GM23338 (cell line): ENCODE results near the gene DCLK2. TPM values are rescaled to one million over a fixed set of nuclear protein-coding genes. Genes with fewer than 3 reads are reported as not detected.

Experiments
- ATAC-seq: fragments of 200-7000 bp; cut with Tn5 transposase; 3 replicates; pipeline ENCODE4 v1.9.1; 2020
- DNase-seq: peaks from one replicate; pipeline ENCODE4 v3.0.0-alpha.2; 2015; ENCODE audit warnings: low spot score
- H2AFZ ChIP-seq: fragments of 200-600 bp; sonication (generic); 2 replicates; pipeline ENCODE4 v1.8.0; 2016; ENCODE audit warnings: antibody characterized with exemption, mild to moderate bottlenecking, moderate library complexity
- H3F3A ChIP-seq: fragments of 200-600 bp; sonication (generic); replicated peaks from 2 replicates; pipeline ENCODE4 v1.8.0; 2017; ENCODE audit warnings: antibody characterized with exemption, mixed run types, low read depth
- H3K27ac ChIP-seq: fragments of 200-600 bp; sonication (generic); 2 replicates; pipeline ENCODE4 v1.6.1; 2016; ENCODE audit warnings: low read depth
- H3K27me3 ChIP-seq: fragments of 200-600 bp; sonication (generic); 2 replicates; pipeline ENCODE4 v1.8.0; 2016; ENCODE audit warnings: mild to moderate bottlenecking, mixed run types, moderate library complexity; ENCODE audit not compliant: insufficient read depth
- H3K36me3 ChIP-seq: fragments of 200-600 bp; sonication (generic); 2 replicates; pipeline ENCODE4 v1.8.0; 2016; ENCODE audit warnings: mild to moderate bottlenecking; ENCODE audit not compliant: insufficient read depth
- H3K4me1 ChIP-seq: fragments of 200-600 bp; sonication (generic); 2 replicates; pipeline ENCODE4 v1.8.0; 2016; ENCODE audit warnings: mild to moderate bottlenecking, moderate library complexity; ENCODE audit not compliant: insufficient read depth
- H3K4me2 ChIP-seq: fragments of 200-600 bp; sonication (generic); 2 replicates; pipeline ENCODE4 v1.7.1; 2017; ENCODE audit warnings: mixed run types
- H3K4me3 ChIP-seq: fragments of 200-600 bp; sonication (generic); 2 replicates; pipeline ENCODE4 v1.6.1; 2016; ENCODE audit warnings: mixed run types
- H3K79me2 ChIP-seq: fragments of 200-600 bp; sonication (generic); replicated peaks from 2 replicates; pipeline ENCODE4 v1.8.0; 2017; ENCODE audit warnings: mild to moderate bottlenecking; ENCODE audit not compliant: insufficient read depth
- H3K9me2 ChIP-seq: fragments of 200-600 bp; sonication (generic); 2 replicates; pipeline ENCODE4 v1.8.0; 2017; ENCODE audit not compliant: insufficient read depth
- H4K20me1 ChIP-seq: fragments of 200-600 bp; sonication (generic); replicated peaks from 2 replicates; pipeline ENCODE4 v1.8.0; 2017; ENCODE audit warnings: mild to moderate bottlenecking; ENCODE audit not compliant: insufficient read depth
- H3K27ac Mint-ChIP-seq: 2 replicates; pipeline ENCODE4 v1.8.0; 2020; ENCODE audit warnings: inconsistent platforms, mild to moderate bottlenecking, moderate library complexity, mixed read lengths
- H3K27me3 Mint-ChIP-seq: 3 replicates; pipeline ENCODE4 v1.8.0; 2022; ENCODE audit warnings: low read depth, mild to moderate bottlenecking, moderate library complexity, mixed read lengths, inconsistent platforms; ENCODE audit not compliant: insufficient read depth, poor library complexity
- H3K36me3 Mint-ChIP-seq: 3 replicates; pipeline ENCODE4 v1.8.0; 2021; ENCODE audit warnings: low read depth, mild to moderate bottlenecking, inconsistent platforms, moderate library complexity, mixed read lengths
- H3K4me1 Mint-ChIP-seq: 3 replicates; pipeline ENCODE4 v1.8.0; 2020; ENCODE audit warnings: mild to moderate bottlenecking, inconsistent platforms, mixed read lengths
- H3K4me3 Mint-ChIP-seq: 3 replicates; pipeline ENCODE4 v1.8.0; 2021; ENCODE audit warnings: moderate library complexity, mild to moderate bottlenecking, inconsistent platforms, mixed read lengths
- H3K9me3 Mint-ChIP-seq: 3 replicates; pipeline ENCODE4 v1.8.0; 2020; ENCODE audit warnings: moderate library complexity, mild to moderate bottlenecking, inconsistent platforms, mixed read lengths
- CREB1 ChIP-seq: fragments of 250-450 bp; sonication (Bioruptor Pico); IDR thresholded peaks from 2 replicates; pipeline ENCODE4 v1.5.0; 2020; ENCODE audit warnings: low read depth, mild to moderate bottlenecking, moderate library complexity
- EZH2 ChIP-seq: fragments of 200-600 bp; sonication (generic); IDR thresholded peaks from one replicate; pipeline ENCODE4 v1.8.0; 2017; ENCODE audit warnings: antibody characterized with exemption, mild to moderate bottlenecking, low read depth; ENCODE audit not compliant: unreplicated experiment
- EZH2phosphoT487 ChIP-seq: fragments of 200-600 bp; sonication (generic); IDR thresholded peaks from one replicate; pipeline ENCODE4 v1.8.1; 2018; ENCODE audit warnings: antibody characterized with exemption; ENCODE audit not compliant: unreplicated experiment
- JUNB ChIP-seq: IDR thresholded peaks from one replicate; pipeline ENCODE4 v1.6.1; 2016; ENCODE audit warnings: antibody characterized with exemption; ENCODE audit not compliant: unreplicated experiment
- NANOG ChIP-seq: IDR thresholded peaks from 2 replicates; pipeline ENCODE4 v1.6.1; 2016; ENCODE audit warnings: antibody characterized with exemption, borderline replicate concordance
- POLR2AphosphoS5 ChIP-seq: IDR thresholded peaks from 2 replicates; pipeline ENCODE4 v1.6.1; 2016; ENCODE audit warnings: antibody characterized with exemption, low read depth
- STAT1 ChIP-seq: IDR thresholded peaks from one replicate; pipeline ENCODE4 v1.6.1; 2016; ENCODE audit warnings: antibody characterized with exemption; ENCODE audit not compliant: unreplicated experiment
- ZNF114 ChIP-seq: fragments of 250-450 bp; sonication (Bioruptor Pico); IDR thresholded peaks from 2 replicates; pipeline ENCODE4 v1.5.0; 2020; ENCODE audit warnings: mild to moderate bottlenecking, moderate library complexity
- ZNF331 ChIP-seq: fragments of 250-450 bp; sonication (Bioruptor Pico); IDR thresholded peaks from 2 replicates; pipeline ENCODE4 v1.5.0; 2020; ENCODE audit warnings: low read depth, mild to moderate bottlenecking, moderate library complexity
- polyA plus RNA-seq: library from polyadenylated mRNA; unstranded; fragments of >200 nt; fragmentation: Nextera tagmentation; extraction: Ambion mirVana; gene quantifications from 2 replicates; pipeline ENCODE4 v1.2.1, GENCODE V29; 2016
- total RNA-seq: library from RNA; depleted of rRNA; stranded (reverse); fragments of >200 nt; shearing (Covaris generic); gene quantifications from 2 replicates; pipeline ENCODE4 v1.2.3, GENCODE V29; 2014
- TF ChIP-seq, protein P1 (sequence below), 2 experiments: fragments of 200-600 bp in 1 of 2; sonication (generic) in 1 of 2; conservative IDR thresholded peaks; 2 replicates each; pipeline versions ENCODE4 v1.5.1 to v1.6.1; 2016 to 2017; ENCODE audit warnings: antibody characterized with exemption in 2 of 2, low read depth in 2 of 2, mild to moderate bottlenecking in 2 of 2, moderate library complexity in 1 of 2
- TF ChIP-seq, protein P2 (sequence below): IDR thresholded peaks from 2 replicates; pipeline ENCODE4 v1.6.1; 2016; ENCODE audit warnings: antibody characterized with exemption
- TF ChIP-seq, protein P3 (sequence below): IDR thresholded peaks from one replicate; pipeline ENCODE4 v1.6.1; 2018; ENCODE audit warnings: antibody characterized with exemption; ENCODE audit not compliant: unreplicated experiment
- TF ChIP-seq, protein P4 (sequence below): fragments of 250-450 bp; sonication (Bioruptor Pico); IDR thresholded peaks from 2 replicates; pipeline ENCODE4 v1.5.0; 2020; ENCODE audit warnings: mild to moderate bottlenecking, moderate library complexity

The DCLK2 gene
- total and polyA plus RNA-seq, 2 experiments from 2014 or later, result 0.49 TPM; not detected in 1

DNA sequence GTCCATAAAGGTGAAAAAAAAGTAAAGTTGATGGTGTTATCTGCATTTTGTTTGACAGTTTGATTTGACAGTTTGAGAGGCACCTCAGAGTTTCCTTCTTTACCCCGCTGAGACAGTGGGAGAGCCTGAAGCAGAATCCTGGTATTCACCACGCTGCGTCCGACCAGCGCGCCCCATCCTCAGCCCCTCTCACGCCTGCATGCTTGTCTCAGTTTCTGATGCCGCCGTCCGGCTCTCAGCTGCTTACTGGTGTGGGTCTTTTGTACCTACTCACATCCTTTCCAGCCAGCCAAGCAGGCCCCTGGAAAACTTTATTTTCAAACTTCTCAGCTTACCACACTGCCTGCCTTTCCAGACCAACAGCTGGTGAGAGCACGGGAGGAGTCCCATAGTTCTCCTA lies 175.2 kb downstream of the DCLK2 start:
- DNase-seq (no peak), ATAC-seq (no peak)
- Histone ChIP-seq H3K4me3 (no peak overlapping the region), H3K9me2 (no peaks in the 10 kb centered on the region), H3K4me2 (no peak overlapping the region), H3F3A (no peaks in the 10 kb centered on the region), H3K79me2 (no peaks in the 10 kb centered on the region), H3K27ac (no peak overlapping the region), H4K20me1 (no peaks in the 10 kb centered on the region), H3K27me3 (no peaks in the 10 kb centered on the region), H3K36me3 (no peaks in the 10 kb centered on the region), H2AFZ (no peak overlapping the region), H3K4me1 (peaks cover 17% of the 10 kb centered on the region)
- no peak overlapping the region for H3K27ac Mint-ChIP-seq
- H3K9me3 Mint-ChIP-seq, result peaks cover 4% of the 10 kb centered on the region; the same call in 2 of the 3 replicates
- TF ChIP-seq STAT1, result no peak
- TF ChIP-seq, protein P1, sequence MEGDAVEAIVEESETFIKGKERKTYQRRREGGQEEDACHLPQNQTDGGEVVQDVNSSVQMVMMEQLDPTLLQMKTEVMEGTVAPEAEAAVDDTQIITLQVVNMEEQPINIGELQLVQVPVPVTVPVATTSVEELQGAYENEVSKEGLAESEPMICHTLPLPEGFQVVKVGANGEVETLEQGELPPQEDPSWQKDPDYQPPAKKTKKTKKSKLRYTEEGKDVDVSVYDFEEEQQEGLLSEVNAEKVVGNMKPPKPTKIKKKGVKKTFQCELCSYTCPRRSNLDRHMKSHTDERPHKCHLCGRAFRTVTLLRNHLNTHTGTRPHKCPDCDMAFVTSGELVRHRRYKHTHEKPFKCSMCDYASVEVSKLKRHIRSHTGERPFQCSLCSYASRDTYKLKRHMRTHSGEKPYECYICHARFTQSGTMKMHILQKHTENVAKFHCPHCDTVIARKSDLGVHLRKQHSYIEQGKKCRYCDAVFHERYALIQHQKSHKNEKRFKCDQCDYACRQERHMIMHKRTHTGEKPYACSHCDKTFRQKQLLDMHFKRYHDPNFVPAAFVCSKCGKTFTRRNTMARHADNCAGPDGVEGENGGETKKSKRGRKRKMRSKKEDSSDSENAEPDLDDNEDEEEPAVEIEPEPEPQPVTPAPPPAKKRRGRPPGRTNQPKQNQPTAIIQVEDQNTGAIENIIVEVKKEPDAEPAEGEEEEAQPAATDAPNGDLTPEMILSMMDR (conservative IDR thresholded peaks at IDR 0.05; ENCODE audit: low read depth in 2 of 2), result no peak
- TF ChIP-seq ZNF114 (CRISPR knock-in tag), result no peak
- TF ChIP-seq EZH2, result no peak
- no peak for TF ChIP-seq JUNB
- TF ChIP-seq, protein P2, sequence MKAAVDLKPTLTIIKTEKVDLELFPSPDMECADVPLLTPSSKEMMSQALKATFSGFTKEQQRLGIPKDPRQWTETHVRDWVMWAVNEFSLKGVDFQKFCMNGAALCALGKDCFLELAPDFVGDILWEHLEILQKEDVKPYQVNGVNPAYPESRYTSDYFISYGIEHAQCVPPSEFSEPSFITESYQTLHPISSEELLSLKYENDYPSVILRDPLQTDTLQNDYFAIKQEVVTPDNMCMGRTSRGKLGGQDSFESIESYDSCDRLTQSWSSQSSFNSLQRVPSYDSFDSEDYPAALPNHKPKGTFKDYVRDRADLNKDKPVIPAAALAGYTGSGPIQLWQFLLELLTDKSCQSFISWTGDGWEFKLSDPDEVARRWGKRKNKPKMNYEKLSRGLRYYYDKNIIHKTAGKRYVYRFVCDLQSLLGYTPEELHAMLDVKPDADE, result no peak
- TF ChIP-seq POLR2AphosphoS5, result no peak
- no peak for TF ChIP-seq CREB1 (CRISPR knock-in tag)
- TF ChIP-seq, protein P3, sequence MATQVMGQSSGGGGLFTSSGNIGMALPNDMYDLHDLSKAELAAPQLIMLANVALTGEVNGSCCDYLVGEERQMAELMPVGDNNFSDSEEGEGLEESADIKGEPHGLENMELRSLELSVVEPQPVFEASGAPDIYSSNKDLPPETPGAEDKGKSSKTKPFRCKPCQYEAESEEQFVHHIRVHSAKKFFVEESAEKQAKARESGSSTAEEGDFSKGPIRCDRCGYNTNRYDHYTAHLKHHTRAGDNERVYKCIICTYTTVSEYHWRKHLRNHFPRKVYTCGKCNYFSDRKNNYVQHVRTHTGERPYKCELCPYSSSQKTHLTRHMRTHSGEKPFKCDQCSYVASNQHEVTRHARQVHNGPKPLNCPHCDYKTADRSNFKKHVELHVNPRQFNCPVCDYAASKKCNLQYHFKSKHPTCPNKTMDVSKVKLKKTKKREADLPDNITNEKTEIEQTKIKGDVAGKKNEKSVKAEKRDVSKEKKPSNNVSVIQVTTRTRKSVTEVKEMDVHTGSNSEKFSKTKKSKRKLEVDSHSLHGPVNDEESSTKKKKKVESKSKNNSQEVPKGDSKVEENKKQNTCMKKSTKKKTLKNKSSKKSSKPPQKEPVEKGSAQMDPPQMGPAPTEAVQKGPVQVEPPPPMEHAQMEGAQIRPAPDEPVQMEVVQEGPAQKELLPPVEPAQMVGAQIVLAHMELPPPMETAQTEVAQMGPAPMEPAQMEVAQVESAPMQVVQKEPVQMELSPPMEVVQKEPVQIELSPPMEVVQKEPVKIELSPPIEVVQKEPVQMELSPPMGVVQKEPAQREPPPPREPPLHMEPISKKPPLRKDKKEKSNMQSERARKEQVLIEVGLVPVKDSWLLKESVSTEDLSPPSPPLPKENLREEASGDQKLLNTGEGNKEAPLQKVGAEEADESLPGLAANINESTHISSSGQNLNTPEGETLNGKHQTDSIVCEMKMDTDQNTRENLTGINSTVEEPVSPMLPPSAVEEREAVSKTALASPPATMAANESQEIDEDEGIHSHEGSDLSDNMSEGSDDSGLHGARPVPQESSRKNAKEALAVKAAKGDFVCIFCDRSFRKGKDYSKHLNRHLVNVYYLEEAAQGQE, result no peak
- TF ChIP-seq, protein P4, sequence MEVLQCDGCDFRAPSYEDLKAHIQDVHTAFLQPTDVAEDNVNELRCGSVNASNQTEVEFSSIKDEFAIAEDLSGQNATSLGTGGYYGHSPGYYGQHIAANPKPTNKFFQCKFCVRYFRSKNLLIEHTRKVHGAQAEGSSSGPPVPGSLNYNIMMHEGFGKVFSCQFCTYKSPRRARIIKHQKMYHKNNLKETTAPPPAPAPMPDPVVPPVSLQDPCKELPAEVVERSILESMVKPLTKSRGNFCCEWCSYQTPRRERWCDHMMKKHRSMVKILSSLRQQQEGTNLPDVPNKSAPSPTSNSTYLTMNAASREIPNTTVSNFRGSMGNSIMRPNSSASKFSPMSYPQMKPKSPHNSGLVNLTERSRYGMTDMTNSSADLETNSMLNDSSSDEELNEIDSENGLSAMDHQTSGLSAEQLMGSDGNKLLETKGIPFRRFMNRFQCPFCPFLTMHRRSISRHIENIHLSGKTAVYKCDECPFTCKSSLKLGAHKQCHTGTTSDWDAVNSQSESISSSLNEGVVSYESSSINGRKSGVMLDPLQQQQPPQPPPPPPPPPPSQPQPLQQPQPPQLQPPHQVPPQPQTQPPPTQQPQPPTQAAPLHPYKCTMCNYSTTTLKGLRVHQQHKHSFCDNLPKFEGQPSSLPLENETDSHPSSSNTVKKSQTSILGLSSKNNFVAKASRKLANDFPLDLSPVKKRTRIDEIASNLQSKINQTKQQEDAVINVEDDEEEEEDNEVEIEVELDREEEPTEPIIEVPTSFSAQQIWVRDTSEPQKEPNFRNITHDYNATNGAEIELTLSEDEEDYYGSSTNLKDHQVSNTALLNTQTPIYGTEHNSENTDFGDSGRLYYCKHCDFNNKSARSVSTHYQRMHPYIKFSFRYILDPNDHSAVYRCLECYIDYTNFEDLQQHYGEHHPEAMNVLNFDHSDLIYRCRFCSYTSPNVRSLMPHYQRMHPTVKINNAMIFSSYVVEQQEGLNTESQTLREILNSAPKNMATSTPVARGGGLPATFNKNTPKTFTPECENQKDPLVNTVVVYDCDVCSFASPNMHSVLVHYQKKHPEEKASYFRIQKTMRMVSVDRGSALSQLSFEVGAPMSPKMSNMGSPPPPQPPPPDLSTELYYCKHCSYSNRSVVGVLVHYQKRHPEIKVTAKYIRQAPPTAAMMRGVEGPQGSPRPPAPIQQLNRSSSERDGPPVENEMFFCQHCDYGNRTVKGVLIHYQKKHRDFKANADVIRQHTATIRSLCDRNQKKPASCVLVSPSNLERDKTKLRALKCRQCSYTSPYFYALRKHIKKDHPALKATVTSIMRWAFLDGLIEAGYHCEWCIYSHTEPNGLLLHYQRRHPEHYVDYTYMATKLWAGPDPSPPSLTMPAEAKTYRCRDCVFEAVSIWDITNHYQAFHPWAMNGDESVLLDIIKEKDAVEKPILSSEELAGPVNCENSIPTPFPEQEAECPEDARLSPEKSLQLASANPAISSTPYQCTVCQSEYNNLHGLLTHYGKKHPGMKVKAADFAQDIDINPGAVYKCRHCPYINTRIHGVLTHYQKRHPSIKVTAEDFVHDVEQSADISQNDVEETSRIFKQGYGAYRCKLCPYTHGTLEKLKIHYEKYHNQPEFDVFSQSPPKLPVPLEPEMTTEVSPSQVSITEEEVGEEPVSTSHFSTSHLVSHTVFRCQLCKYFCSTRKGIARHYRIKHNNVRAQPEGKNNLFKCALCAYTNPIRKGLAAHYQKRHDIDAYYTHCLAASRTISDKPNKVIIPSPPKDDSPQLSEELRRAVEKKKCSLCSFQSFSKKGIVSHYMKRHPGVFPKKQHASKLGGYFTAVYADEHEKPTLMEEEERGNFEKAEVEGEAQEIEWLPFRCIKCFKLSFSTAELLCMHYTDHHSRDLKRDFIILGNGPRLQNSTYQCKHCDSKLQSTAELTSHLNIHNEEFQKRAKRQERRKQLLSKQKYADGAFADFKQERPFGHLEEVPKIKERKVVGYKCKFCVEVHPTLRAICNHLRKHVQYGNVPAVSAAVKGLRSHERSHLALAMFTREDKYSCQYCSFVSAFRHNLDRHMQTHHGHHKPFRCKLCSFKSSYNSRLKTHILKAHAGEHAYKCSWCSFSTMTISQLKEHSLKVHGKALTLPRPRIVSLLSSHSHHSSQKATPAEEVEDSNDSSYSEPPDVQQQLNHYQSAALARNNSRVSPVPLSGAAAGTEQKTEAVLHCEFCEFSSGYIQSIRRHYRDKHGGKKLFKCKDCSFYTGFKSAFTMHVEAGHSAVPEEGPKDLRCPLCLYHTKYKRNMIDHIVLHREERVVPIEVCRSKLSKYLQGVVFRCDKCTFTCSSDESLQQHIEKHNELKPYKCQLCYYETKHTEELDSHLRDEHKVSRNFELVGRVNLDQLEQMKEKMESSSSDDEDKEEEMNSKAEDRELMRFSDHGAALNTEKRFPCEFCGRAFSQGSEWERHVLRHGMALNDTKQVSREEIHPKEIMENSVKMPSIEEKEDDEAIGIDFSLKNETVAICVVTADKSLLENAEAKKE (CRISPR knock-in tag), result no peak
- no peak for TF ChIP-seq EZH2phosphoT487
- no peak for TF ChIP-seq ZNF331 (CRISPR knock-in tag)
- no peak for TF ChIP-seq NANOG
- no peaks in the 10 kb centered on the region for H3K36me3 Mint-ChIP-seq
- H3K4me1 Mint-ChIP-seq, result peaks cover 23% of the 10 kb centered on the region
- H3K27me3 Mint-ChIP-seq, result peaks cover 26% of the 10 kb centered on the region
- no peak overlapping the region for H3K4me3 Mint-ChIP-seq
